ENCODE results near the gene CADM2. TPM values are rescaled to one million over a fixed set of nuclear protein-coding genes. Genes with fewer than 3 reads are reported as not detected.

The CADM2 gene
- polyA plus RNA-seq, 1 donor from 2014 or later: 4.5 TPM

- no peak overlapping the region for H3K9ac ChIP-seq (ENCODE audit: low read length)
- H3K9me3 ChIP-seq (ENCODE audit: low read length): no peaks in the 10 kb centered on the region
- no peaks in the 10 kb centered on the region for H3K36me3 ChIP-seq (ENCODE audit: insufficient read depth, low read length)
- no peak overlapping the region for H3K4me3 ChIP-seq (ENCODE audit: low read length)
- H3K27me3 ChIP-seq (ENCODE audit: insufficient read depth, low read depth, low read length): no peaks in the 10 kb centered on the region
- no peaks in the 10 kb centered on the region for H4K20me1 ChIP-seq (ENCODE audit: insufficient read depth)
- H3K9me2 ChIP-seq (ENCODE audit: insufficient read depth, low read length): no peaks in the 10 kb centered on the region
- TF ChIP-seq, protein P1, sequence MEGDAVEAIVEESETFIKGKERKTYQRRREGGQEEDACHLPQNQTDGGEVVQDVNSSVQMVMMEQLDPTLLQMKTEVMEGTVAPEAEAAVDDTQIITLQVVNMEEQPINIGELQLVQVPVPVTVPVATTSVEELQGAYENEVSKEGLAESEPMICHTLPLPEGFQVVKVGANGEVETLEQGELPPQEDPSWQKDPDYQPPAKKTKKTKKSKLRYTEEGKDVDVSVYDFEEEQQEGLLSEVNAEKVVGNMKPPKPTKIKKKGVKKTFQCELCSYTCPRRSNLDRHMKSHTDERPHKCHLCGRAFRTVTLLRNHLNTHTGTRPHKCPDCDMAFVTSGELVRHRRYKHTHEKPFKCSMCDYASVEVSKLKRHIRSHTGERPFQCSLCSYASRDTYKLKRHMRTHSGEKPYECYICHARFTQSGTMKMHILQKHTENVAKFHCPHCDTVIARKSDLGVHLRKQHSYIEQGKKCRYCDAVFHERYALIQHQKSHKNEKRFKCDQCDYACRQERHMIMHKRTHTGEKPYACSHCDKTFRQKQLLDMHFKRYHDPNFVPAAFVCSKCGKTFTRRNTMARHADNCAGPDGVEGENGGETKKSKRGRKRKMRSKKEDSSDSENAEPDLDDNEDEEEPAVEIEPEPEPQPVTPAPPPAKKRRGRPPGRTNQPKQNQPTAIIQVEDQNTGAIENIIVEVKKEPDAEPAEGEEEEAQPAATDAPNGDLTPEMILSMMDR (IDR thresholded peaks at IDR 0.05; ENCODE audit: poor library complexity, severe bottlenecking): no peak
- TF ChIP-seq TAF1 (IDR thresholded peaks at IDR 0.05; ENCODE audit: low read depth) (no peak), EZH2 (IDR thresholded peaks at IDR 0.05; ENCODE audit: borderline replicate concordance, insufficient read depth, low read length, poor library complexity, severe bottlenecking) (no peak), MXI1 (conservative IDR thresholded peaks at IDR 0.05; ENCODE audit: poor library complexity, severe bottlenecking) (no peak), REST (IDR thresholded peaks at IDR 0.05; ENCODE audit: borderline replicate concordance) (no peak), RAD21 (conservative IDR thresholded peaks at IDR 0.05) (no peak), EP300 (conservative IDR thresholded peaks at IDR 0.05; ENCODE audit: poor library complexity, severe bottlenecking) (no peak), SMC3 (conservative IDR thresholded peaks at IDR 0.05; ENCODE audit: poor library complexity) (no peak), POLR2AphosphoS5 (IDR thresholded peaks at IDR 0.05) (no peak)
- H3K27ac ChIP-seq (ENCODE audit: low read length): no peak overlapping the region
- H2AFZ ChIP-seq (ENCODE audit: low read depth, low read length): no peak overlapping the region
- H3F3A ChIP-seq (ENCODE audit: insufficient read depth, low read length, poor library complexity, severe bottlenecking): no peaks in the 10 kb centered on the region
- H3K79me2 ChIP-seq (replicated peaks; ENCODE audit: insufficient read depth, low read length): no peaks in the 10 kb centered on the region
- no peak overlapping the region for H3K4me2 ChIP-seq (ENCODE audit: low read length)
Observed at GRCh38 chr3:85524104-85524503, 565.3 kb downstream of the CADM2 start.

GRCh38 chr3:85525264-85525663 lies 566.5 kb downstream of the CADM2 start:
- no peaks in the 10 kb centered on the region for H3F3A ChIP-seq (ENCODE audit: insufficient read depth, low read length, poor library complexity, severe bottlenecking)
- H3K27me3 ChIP-seq (ENCODE audit: insufficient read depth, low read depth, low read length): no peaks in the 10 kb centered on the region
- H3K4me2 ChIP-seq (ENCODE audit: low read length): no peak overlapping the region
- TF ChIP-seq EP300 (conservative IDR thresholded peaks at IDR 0.05; ENCODE audit: poor library complexity, severe bottlenecking) (no peak), TAF1 (IDR thresholded peaks at IDR 0.05; ENCODE audit: low read depth) (no peak), SMC3 (conservative IDR thresholded peaks at IDR 0.05; ENCODE audit: poor library complexity) (no peak), MXI1 (conservative IDR thresholded peaks at IDR 0.05; ENCODE audit: poor library complexity, severe bottlenecking) (no peak), POLR2AphosphoS5 (IDR thresholded peaks at IDR 0.05) (no peak), REST (IDR thresholded peaks at IDR 0.05; ENCODE audit: borderline replicate concordance) (no peak), EZH2 (IDR thresholded peaks at IDR 0.05; ENCODE audit: borderline replicate concordance, insufficient read depth, low read length, poor library complexity, severe bottlenecking) (no peak), RAD21 (conservative IDR thresholded peaks at IDR 0.05) (no peak)
- TF ChIP-seq, protein P1 (IDR thresholded peaks at IDR 0.05; ENCODE audit: poor library complexity, severe bottlenecking): no peak
- H3K9me2 ChIP-seq (ENCODE audit: insufficient read depth, low read length): no peaks in the 10 kb centered on the region
- H3K27ac ChIP-seq (ENCODE audit: low read length): no peak overlapping the region
- no peak overlapping the region for H3K4me3 ChIP-seq (ENCODE audit: low read length)
- no peaks in the 10 kb centered on the region for H4K20me1 ChIP-seq (ENCODE audit: insufficient read depth)
- no peaks in the 10 kb centered on the region for H3K9me3 ChIP-seq (ENCODE audit: low read length)
- H2AFZ ChIP-seq (ENCODE audit: low read depth, low read length): no peak overlapping the region
- no peaks in the 10 kb centered on the region for H3K79me2 ChIP-seq (replicated peaks; ENCODE audit: insufficient read depth, low read length)
- no peaks in the 10 kb centered on the region for H3K36me3 ChIP-seq (ENCODE audit: insufficient read depth, low read length)
- no peak overlapping the region for H3K9ac ChIP-seq (ENCODE audit: low read length)

All from neural cell (in vitro differentiated cells).